T-cell (primary cell): ENCODE results near the gene ADCYAP1. TPM values are rescaled to one million over a fixed set of nuclear protein-coding genes. Genes with fewer than 3 reads are reported as not detected.

Experiments
- ATAC-seq, 4 experiments: fragments of 200-7000 bp in 3 of 4; fragments of 150-1000 bp in 1 of 4; cut with Tn5 transposase; replicated peaks in 1 of 4; 1 replicate in 3 of 4; 2 replicates in 1 of 4; pipeline ENCODE4 v1.10.0; 2021; ENCODE audit warnings: moderate library complexity in 3 of 4, mild to moderate bottlenecking in 2 of 4, moderate number of reproducible peaks in 1 of 4
- CTCF ChIA-PET, 2 donors: fragments of 300-600 bp; sonication (Branson Sonifier 250); formaldehyde crosslinking; loops; one replicate each; lab custom pipeline; 2022; ENCODE audit warnings: antibody characterized with exemption in 2 of 2; lab: Charles Lee
- POLR2A ChIA-PET, 2 donors: fragments of 300-600 bp; sonication (Branson Sonifier 250); formaldehyde crosslinking; loops; one replicate each; lab custom pipeline; 2022; ENCODE audit warnings: antibody characterized with exemption in 2 of 2; lab: Charles Lee
- DNase-seq, 35 experiments: peaks; one replicate each; pipeline versions ENCODE4 v3.0.0 to v3.0.0-alpha.2; 2013 to 2023
- H3K27ac ChIP-seq: one replicate; pipeline ENCODE4 v1.5.1; 2013; ENCODE audit warnings: low read length
- H3K27me3 ChIP-seq, 2 experiments: replicated peaks in 1 of 2; 1 replicate in 1 of 2; 2 replicates in 1 of 2; pipeline versions ENCODE4 v1.6.1 to v1.7.0; 2013; ENCODE audit warnings: low read length in 1 of 2, mixed read lengths in 1 of 2; ENCODE audit not compliant: control insufficient read depth in 2 of 2, insufficient read depth in 2 of 2; ENCODE audit errors: extremely low read depth in 1 of 2
- H3K36me3 ChIP-seq, 2 donors: 1 replicate in 1 of 2; 2 replicates in 1 of 2; pipeline versions ENCODE4 v1.6.1 to v1.7.0; 2013; ENCODE audit warnings: low read length in 1 of 2; ENCODE audit not compliant: control insufficient read depth in 2 of 2, insufficient read depth in 1 of 2; ENCODE audit errors: extremely low read depth in 1 of 2
- H3K4me1 ChIP-seq, 2 experiments: 1 replicate in 1 of 2; 2 replicates in 1 of 2; pipeline versions ENCODE4 v1.6.1 to v1.7.0; 2013; ENCODE audit warnings: low read length in 2 of 2, mixed read lengths in 1 of 2; ENCODE audit not compliant: insufficient read depth in 2 of 2, control insufficient read depth in 1 of 2; ENCODE audit errors: extremely low read depth in 1 of 2
- H3K4me3 ChIP-seq, 2 donors: 1 replicate in 1 of 2; 2 replicates in 1 of 2; pipeline versions ENCODE4 v1.5.1 to v1.7.0; 2013; ENCODE audit warnings: mild to moderate bottlenecking in 2 of 2, low read length in 1 of 2, moderate library complexity in 1 of 2; ENCODE audit not compliant: control insufficient read depth in 1 of 2; ENCODE audit errors: extremely low read depth in 1 of 2
- H3K9me3 ChIP-seq: 2 replicates; pipeline ENCODE4 v1.7.0; 2013
- H3K27ac Mint-ChIP-seq, 2 donors: one replicate each; pipeline ENCODE4 v1.8.0; 2020 to 2021; ENCODE audit warnings: mild to moderate bottlenecking in 2 of 2, mixed read lengths in 2 of 2
- H3K27me3 Mint-ChIP-seq, 2 donors: one replicate each; pipeline ENCODE4 v1.8.0; 2021 to 2022; ENCODE audit warnings: mixed read lengths in 2 of 2
- H3K36me3 Mint-ChIP-seq: one replicate; pipeline ENCODE4 v1.8.0; 2021; ENCODE audit warnings: mixed read lengths
- H3K4me1 Mint-ChIP-seq, 3 donors: one replicate each; pipeline ENCODE4 v1.8.0; 2020 to 2022; ENCODE audit warnings: mixed read lengths in 3 of 3, mild to moderate bottlenecking in 1 of 3
- H3K4me3 Mint-ChIP-seq, 3 donors: one replicate each; pipeline ENCODE4 v1.8.0; 2020 to 2022; ENCODE audit warnings: mild to moderate bottlenecking in 3 of 3, mixed read lengths in 3 of 3, moderate library complexity in 3 of 3
- H3K9me3 Mint-ChIP-seq, 3 donors: one replicate each; pipeline ENCODE4 v1.8.0; 2020 to 2022; ENCODE audit warnings: mixed read lengths in 3 of 3
- WGBS: methylation state at CpG from one replicate; pipeline ENCODE4 v1.1.5; 2013; ENCODE audit warnings: missing lambda C conversion rate; ENCODE audit not compliant: insufficient coverage; 5-methylcytosine and 5-hydroxymethylcytosine counted together
- total RNA-seq, 35 experiments: library from RNA in 6 of 35; stranded (reverse) in 6 of 35; fragments of 120-200 nt in 1 of 35; gene quantifications; one replicate each; pipeline versions ENCODE4 v1.2.1 to v1.2.4 and lab custom pipeline; 2013 to 2026

ADCYAP1 gene
- total RNA-seq, 5 donors from 2014 or later (not counting 1 experiment from before 2014, with no cell fraction given), result not detected

GRCh38 chr18:907115-907884, 2.6 kb downstream of the ADCYAP1 start:
- 6% methylated on average over 55 of the region's 75 CpGs for WGBS
- Mint-ChIP-seq H3K4me3 (peak overlapping the region; percentile 49 to 76 (median 64)), H3K9me3 (peaks cover 0 to 3% (median 3%) of the 10 kb centered on the region in 3 donors), H3K4me1 (peaks cover 22 to 27% (median 25%) of the 10 kb centered on the region in 3 donors), H3K27ac (no peak overlapping the region), H3K27me3 (peaks cover 61 to 72% of the 10 kb centered on the region in 2 donors), H3K36me3 (no peaks in the 10 kb centered on the region)
- Histone ChIP-seq H3K27ac (no peak overlapping the region), H3K36me3 (no peaks in the 10 kb centered on the region), H3K9me3 (no peaks in the 10 kb centered on the region), H3K27me3 (peaks cover 22 to 66% of the 10 kb centered on the region in 2 experiments), H3K4me1 (peaks cover 0 to 27% of the 10 kb centered on the region in 2 experiments), H3K4me3 (peak overlapping the region; percentile 10 to 41)
- CTCF ChIA-PET, result no interaction called here
- ATAC-seq (peak; percentile 23 to 59 (median 50)), DNase-seq (peak in 1 of 35 experiments; percentile 8)
- POLR2A ChIA-PET, result interaction anchor here in 1 of 2 donors (0.6 kb wide), 1 partner anchor 195 kb away, joined by 3 read pairs; the partner anchor contains the start of gene ENOSF1

- Mint-ChIP-seq H3K36me3 (no peaks in the 10 kb centered on the region), H3K27me3 (peaks cover 59 to 66% of the 10 kb centered on the region in 2 donors), H3K4me1 (peaks cover 22 to 27% (median 25%) of the 10 kb centered on the region in 3 donors), H3K9me3 (peaks cover 0 to 3% (median 0%) of the 10 kb centered on the region in 3 donors), H3K27ac (no peak overlapping the region), H3K4me3 (peak overlapping the region in 2 of 3 donors; percentile 64 to 76)
- POLR2A ChIA-PET, result interaction anchor here in 1 of 2 donors (0.6 kb wide), 1 partner anchor 196 kb away, joined by 3 read pairs; the partner anchor contains the start of gene ENOSF1
- peak overlapping the region; percentile 15 to 36 for H3K4me3 ChIP-seq
- H3K36me3 ChIP-seq, result no peaks in the 10 kb centered on the region
- ATAC-seq, result no peak
- H3K27ac ChIP-seq, result no peak overlapping the region
- no peaks in the 10 kb centered on the region for H3K9me3 ChIP-seq
- H3K27me3 ChIP-seq, result peaks cover 23 to 66% of the 10 kb centered on the region in 2 experiments
- DNase-seq, result no peak
- H3K4me1 ChIP-seq, result peaks cover 0 to 27% of the 10 kb centered on the region in 2 experiments
- whole genome bisulfite sequencing, result 3% methylated on average over 44 of the region's 55 CpGs
- CTCF ChIA-PET, result no interaction called here
Measured at GRCh38 chr18:907885-908757, 3.5 kb downstream of the ADCYAP1 start.

- Mint-ChIP-seq H3K36me3 (no peaks in the 10 kb centered on the region), H3K27me3 (peaks cover 58 to 62% of the 10 kb centered on the region in 2 donors), H3K9me3 (peaks cover 0 to 3% (median 0%) of the 10 kb centered on the region in 3 donors), H3K4me1 (peaks cover 21 to 27% (median 25%) of the 10 kb centered on the region in 3 donors), H3K27ac (no peak overlapping the region), H3K4me3 (peak overlapping the region; percentile 46 to 76 (median 64))
- WGBS, result 11% methylated on average over 61 of the region's 69 CpGs
- DNase-seq, result no peak
- H3K27ac ChIP-seq, result no peak overlapping the region
- peaks cover 0 to 27% of the 10 kb centered on the region in 2 experiments for H3K4me1 ChIP-seq
- H3K36me3 ChIP-seq, result no peaks in the 10 kb centered on the region
- CTCF ChIA-PET, result no interaction called here
- ATAC-seq, result no peak
- no peaks in the 10 kb centered on the region for H3K9me3 ChIP-seq
- H3K27me3 ChIP-seq, result peaks cover 23 to 61% of the 10 kb centered on the region in 2 experiments
- H3K4me3 ChIP-seq, result peak overlapping the region; percentile 9 to 29
- POLR2A ChIA-PET, result no interaction called here
Measured at GRCh38 chr18:908758-909724, 4.4 kb downstream of the ADCYAP1 start.

- CTCF ChIA-PET, result no interaction called here
Measured at GRCh38 chr18:910247-910646, 5.6 kb downstream of the ADCYAP1 start.

GRCh38 chr18:911025-911424, 6.4 kb downstream of the ADCYAP1 start:
- Mint-ChIP-seq H3K4me3 (no peak overlapping the region), H3K9me3 (no peaks in the 10 kb centered on the region), H3K27ac (no peak overlapping the region), H3K4me1 (peaks cover 12 to 17% (median 16%) of the 10 kb centered on the region in 3 donors), H3K27me3 (peaks cover 53 to 56% of the 10 kb centered on the region in 2 donors), H3K36me3 (no peaks in the 10 kb centered on the region)
- Histone ChIP-seq H3K27me3 (peaks cover 23 to 43% of the 10 kb centered on the region in 2 experiments), H3K4me3 (no peak overlapping the region), H3K27ac (no peak overlapping the region), H3K9me3 (no peaks in the 10 kb centered on the region), H3K36me3 (no peaks in the 10 kb centered on the region), H3K4me1 (peaks cover 0 to 27% of the 10 kb centered on the region in 2 experiments)
- WGBS, result no CpG with 5 or more reads among the region's 2 CpGs
- DNase-seq (no peak), ATAC-seq (no peak)
- ChIA-PET POLR2A (no interaction called here), CTCF (interaction anchor here in 1 of 2 donors (0.7 kb wide), 1 partner anchor 14 kb away, joined by 3 read pairs; no protein-coding TSS in a partner anchor)

More at GRCh38 chr18:910247-910646, 5.6 kb downstream of the ADCYAP1 start:
- H3K4me3 ChIP-seq, result no peak overlapping the region
- ATAC-seq (no peak), DNase-seq (no peak)
- no peaks in the 10 kb centered on the region for H3K9me3 Mint-ChIP-seq
- no peaks in the 10 kb centered on the region for H3K36me3 Mint-ChIP-seq
- peak overlapping the region in 1 of 2 donors; percentile 46 for H3K27ac Mint-ChIP-seq
- H3K4me1 Mint-ChIP-seq, result peaks cover 17 to 20% (median 19%) of the 10 kb centered on the region in 3 donors
- H3K27ac ChIP-seq, result no peak overlapping the region
- H3K27me3 Mint-ChIP-seq, result peaks cover 55 to 57% of the 10 kb centered on the region in 2 donors
- H3K9me3 ChIP-seq, result no peaks in the 10 kb centered on the region
- POLR2A ChIA-PET, result no interaction called here
- H3K27me3 ChIP-seq, result peaks cover 23 to 51% of the 10 kb centered on the region in 2 experiments
- no peaks in the 10 kb centered on the region for H3K36me3 ChIP-seq
- peaks cover 0 to 27% of the 10 kb centered on the region in 2 experiments for H3K4me1 ChIP-seq
- H3K4me3 Mint-ChIP-seq, result no peak overlapping the region
- WGBS, result 90% methylated on average over 2 of the region's 5 CpGs
